ENCODE results near the gene TIMMDC1. TPM values are rescaled to one million over a fixed set of nuclear protein-coding genes. Genes with fewer than 3 reads are reported as not detected.
A peak's percentile ranks its signal among the peaks of the same experiment; 100 is the strongest.

The TIMMDC1 gene
- total RNA-seq, 4 donors from 2014 or later: 41.2 to 137 (median 101) TPM

DNA sequence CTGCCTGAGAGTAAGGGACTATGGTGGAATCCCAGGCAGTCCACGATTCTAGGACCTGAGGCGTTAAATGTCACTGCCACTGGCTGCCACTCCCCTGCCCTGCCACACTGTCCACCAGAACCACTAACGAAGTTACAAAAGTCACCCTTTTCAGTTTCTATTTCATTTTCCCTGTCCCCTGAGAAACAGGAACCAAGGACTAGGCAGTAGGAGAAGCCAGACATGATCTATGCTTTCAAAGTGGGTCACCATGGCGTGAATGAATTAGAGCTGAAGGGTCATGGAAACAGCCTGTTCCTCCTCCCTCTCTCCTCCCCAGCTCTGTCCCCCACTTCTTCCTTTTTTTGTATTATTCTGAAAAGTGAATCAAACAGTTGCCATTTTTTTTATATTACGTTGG is 71.9 kb downstream of the TIMMDC1 start:
- Histone ChIP-seq H3K27me3 (no peaks in the 10 kb centered on the region), H3K36me3 (no peaks in the 10 kb centered on the region), H3K4me3 (no peak overlapping the region), H3K27ac (no peak overlapping the region), H3K9me3 (no peaks in the 10 kb centered on the region), H3K4me1 (peaks cover 0 to 4% of the 10 kb centered on the region in 2 donors)
- in situ Hi-C loops (cut with MboI; ENCODE audit: low sequenced_read_pairs in 4 of 4) (loop anchor here in 1 of 4 donors (10.0 kb wide), 1 partner anchor 95 kb away; the partner anchor contains the start of gene POPDC2), intact Hi-C loops (cut with DNase I; ENCODE audit: low total_unique reads) (no loop called here)
- DNase-seq (no peak), ATAC-seq (peak in 1 of 2 donors; percentile 48)
- TF ChIP-seq POLR2A (IDR thresholded peaks at IDR 0.05): no peak
- TF ChIP-seq, protein P1, sequence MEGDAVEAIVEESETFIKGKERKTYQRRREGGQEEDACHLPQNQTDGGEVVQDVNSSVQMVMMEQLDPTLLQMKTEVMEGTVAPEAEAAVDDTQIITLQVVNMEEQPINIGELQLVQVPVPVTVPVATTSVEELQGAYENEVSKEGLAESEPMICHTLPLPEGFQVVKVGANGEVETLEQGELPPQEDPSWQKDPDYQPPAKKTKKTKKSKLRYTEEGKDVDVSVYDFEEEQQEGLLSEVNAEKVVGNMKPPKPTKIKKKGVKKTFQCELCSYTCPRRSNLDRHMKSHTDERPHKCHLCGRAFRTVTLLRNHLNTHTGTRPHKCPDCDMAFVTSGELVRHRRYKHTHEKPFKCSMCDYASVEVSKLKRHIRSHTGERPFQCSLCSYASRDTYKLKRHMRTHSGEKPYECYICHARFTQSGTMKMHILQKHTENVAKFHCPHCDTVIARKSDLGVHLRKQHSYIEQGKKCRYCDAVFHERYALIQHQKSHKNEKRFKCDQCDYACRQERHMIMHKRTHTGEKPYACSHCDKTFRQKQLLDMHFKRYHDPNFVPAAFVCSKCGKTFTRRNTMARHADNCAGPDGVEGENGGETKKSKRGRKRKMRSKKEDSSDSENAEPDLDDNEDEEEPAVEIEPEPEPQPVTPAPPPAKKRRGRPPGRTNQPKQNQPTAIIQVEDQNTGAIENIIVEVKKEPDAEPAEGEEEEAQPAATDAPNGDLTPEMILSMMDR (IDR thresholded peaks at IDR 0.05 in 4 of 5, conservative IDR thresholded peaks at IDR 0.05 in 1 of 5): no peak

DNA sequence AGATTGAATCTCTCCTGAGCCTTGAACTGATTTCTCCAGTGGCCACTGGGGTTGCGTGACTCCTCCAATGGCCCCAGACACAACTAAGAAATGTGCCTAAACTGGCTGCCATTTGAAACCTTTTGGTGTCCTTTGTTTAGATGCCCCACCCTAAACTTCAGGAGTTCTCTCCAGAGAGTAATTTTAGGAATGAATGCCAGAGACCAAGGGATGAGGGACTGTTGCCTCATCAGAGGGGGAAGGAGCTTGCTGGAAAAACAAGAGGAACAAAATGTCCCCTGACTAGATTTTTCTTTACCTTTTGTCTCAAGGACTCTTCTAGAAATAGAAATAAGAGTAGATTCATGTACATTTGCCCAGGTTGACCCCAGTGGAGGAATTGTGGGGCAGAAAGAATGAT is 72.9 kb downstream of the TIMMDC1 start:
- peak; percentile 44 to 78 for ATAC-seq
- Histone ChIP-seq H3K36me3 (no peaks in the 10 kb centered on the region), H3K27ac (peak overlapping the region in 3 of 4 donors; percentile 50 to 63 (median 63)), H3K4me1 (peaks cover 0 to 4% of the 10 kb centered on the region in 2 donors), H3K27me3 (no peaks in the 10 kb centered on the region), H3K9me3 (no peaks in the 10 kb centered on the region), H3K4me3 (no peak overlapping the region)
- in situ Hi-C loops (cut with MboI; ENCODE audit: low sequenced_read_pairs in 4 of 4): loop anchor here in 1 of 4 donors (10.0 kb wide), 1 partner anchor 94 kb away; the partner anchor contains the start of gene POPDC2
- no peak for TF ChIP-seq POLR2A (IDR thresholded peaks at IDR 0.05)
- TF ChIP-seq, protein P1 (IDR thresholded peaks at IDR 0.05 in 4 of 5, conservative IDR thresholded peaks at IDR 0.05 in 1 of 5): no peak
- intact Hi-C loops (cut with DNase I; ENCODE audit: low total_unique reads): no loop called here
- no peak for DNase-seq

DNA sequence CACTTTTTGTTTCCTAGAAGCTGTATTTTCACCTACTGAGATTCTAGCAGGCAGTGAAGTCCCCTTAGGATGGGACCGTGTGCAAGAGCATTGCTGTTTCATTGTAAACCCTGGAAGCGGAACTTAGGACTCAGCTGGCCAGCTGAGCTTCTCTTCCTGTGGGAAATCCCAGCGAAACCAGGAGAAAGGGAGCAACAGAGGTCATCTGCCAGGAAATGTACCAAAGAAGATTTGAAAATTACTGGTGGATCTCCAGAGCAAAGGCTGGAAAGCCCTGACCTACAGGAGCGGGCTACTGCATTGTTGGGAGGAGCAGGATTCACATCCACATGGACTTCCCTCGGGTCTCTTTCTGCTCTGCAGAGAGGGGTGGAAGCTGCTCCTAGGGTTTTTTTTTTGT is 73.3 kb downstream of the TIMMDC1 start:
- Histone ChIP-seq H3K36me3 (no peaks in the 10 kb centered on the region), H3K4me1 (peaks cover 0 to 4% of the 10 kb centered on the region in 2 donors), H3K27ac (peak overlapping the region in 3 of 4 donors; percentile 50 to 63 (median 63)), H3K9me3 (no peaks in the 10 kb centered on the region), H3K27me3 (no peaks in the 10 kb centered on the region), H3K4me3 (no peak overlapping the region)
- intact Hi-C loops (cut with DNase I; ENCODE audit: low total_unique reads): no loop called here
- TF ChIP-seq POLR2A (IDR thresholded peaks at IDR 0.05): no peak
- ATAC-seq (peak; percentile 45 to 71), DNase-seq (no peak)
- in situ Hi-C loops (cut with MboI; ENCODE audit: low sequenced_read_pairs in 4 of 4): loop anchor here in 1 of 4 donors (10.0 kb wide), 1 partner anchor 93 kb away; the partner anchor contains the start of gene POPDC2

Other genes starting within 250 kb of the TIMMDC1 start
- 1 to 10 TPM; 6.2 to 9.7 (median 7.3) TPM for gene ARHGAP31, start 204.2 kb upstream of the TIMMDC1 start, total RNA-seq
- gene TMEM39A, start 34.9 kb upstream of the TIMMDC1 start, total RNA-seq: 10 to 100 TPM in 3 of 4 donors, 1 to 10 TPM in 1; 9.0 to 21.2 (median 15.5) TPM
- 1 to 10 TPM; 2.6 to 6.3 (median 3.3) TPM for gene POGLUT1, start 29.6 kb upstream of the TIMMDC1 start, total RNA-seq
- under 1 TPM in 1 of 4 donors, not detected in 3; 0.13 TPM for gene CD80, start 61.1 kb downstream of the TIMMDC1 start, total RNA-seq
- gene ADPRH, start 80.9 kb downstream of the TIMMDC1 start, total RNA-seq: 10 to 100 TPM in 2 of 4 donors, 1 to 10 TPM in 2; 8.2 to 15.3 (median 10.3) TPM
- gene PLA1A, start 99.3 kb downstream of the TIMMDC1 start, total RNA-seq: 1 to 10 TPM in 3 of 4 donors, under 1 TPM in 1; 0.97 to 9.6 (median 3.2) TPM
- 10 to 100 TPM in 3 of 4 donors, 1 to 10 TPM in 1; 7.8 to 38.9 (median 30.3) TPM for gene POPDC2, start 162.0 kb downstream of the TIMMDC1 start, total RNA-seq
- 100 to 1,000 TPM in 1 of 4 donors, 10 to 100 TPM in 3; 63.4 to 146 (median 87.5) TPM for gene COX17, start 178.9 kb downstream of the TIMMDC1 start, total RNA-seq
- gene CFAP91, start 204.5 kb downstream of the TIMMDC1 start, total RNA-seq: under 1 TPM in 3 of 4 donors, not detected in 1; 0.11 to 0.36 (median 0.20) TPM

All from gastrocnemius medialis (tissue), 4 donors.